ENCODE data around the gene UIMC1.

GRCh38 chr5:176994460-176995121 is 12.0 kb downstream of the UIMC1 start:
- TF ChIP-seq POLR2AphosphoS5 (IDR thresholded peaks at IDR 0.05; ENCODE audit: low read depth, low read length) (no peak), RBAK (CRISPR knock-in tag; IDR thresholded peaks at IDR 0.05) (no peak), POLR2A (IDR thresholded peaks at IDR 0.05; ENCODE audit: insufficient read depth in 1 of 2, low read depth in 2 of 2, low read length in 2 of 2) (no peak)
